ENCODE results near the gene DCC.

DNA sequence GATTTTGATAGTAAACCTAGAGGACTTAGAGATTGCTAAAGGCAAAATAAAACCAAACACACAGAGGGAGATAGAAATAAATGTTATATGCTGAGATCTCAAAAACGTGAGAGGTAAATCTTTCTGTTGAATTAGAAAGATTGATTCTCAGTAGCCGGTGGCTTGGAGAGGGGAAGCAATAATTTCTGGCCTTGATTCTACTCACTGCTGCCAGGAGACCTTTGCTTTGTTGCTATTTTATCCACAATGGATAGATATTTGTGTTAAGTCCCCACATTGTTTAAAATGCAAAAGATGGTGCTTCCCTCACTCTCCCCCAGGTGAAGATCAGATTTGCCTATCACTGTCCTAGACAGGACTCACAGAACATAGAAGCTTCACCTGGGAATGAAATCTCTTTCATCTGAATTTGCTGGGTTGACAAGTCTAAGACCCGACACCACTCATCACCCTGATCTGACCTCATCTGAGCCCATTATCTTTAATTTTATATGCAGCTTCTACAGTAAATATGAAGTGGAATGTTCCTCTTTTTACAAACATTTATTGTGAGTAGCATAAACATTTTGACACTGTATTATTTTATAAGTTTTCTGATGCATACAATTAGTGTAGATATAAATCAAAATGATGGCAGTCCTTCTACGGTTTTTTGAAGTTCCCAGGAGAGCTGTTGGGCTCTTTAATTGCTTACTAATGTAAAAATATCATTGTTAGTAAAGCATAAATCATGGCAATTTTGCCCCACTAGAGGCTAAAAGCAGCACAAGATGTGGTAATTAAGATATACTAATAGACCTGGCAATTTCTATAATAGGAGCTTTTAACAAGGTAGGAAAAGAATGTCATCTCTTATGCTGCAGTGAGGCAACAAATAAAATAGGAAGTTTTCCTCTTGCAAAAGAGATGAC is 149.7 kb downstream of the DCC start:
- TF ChIP-seq, protein P1, sequence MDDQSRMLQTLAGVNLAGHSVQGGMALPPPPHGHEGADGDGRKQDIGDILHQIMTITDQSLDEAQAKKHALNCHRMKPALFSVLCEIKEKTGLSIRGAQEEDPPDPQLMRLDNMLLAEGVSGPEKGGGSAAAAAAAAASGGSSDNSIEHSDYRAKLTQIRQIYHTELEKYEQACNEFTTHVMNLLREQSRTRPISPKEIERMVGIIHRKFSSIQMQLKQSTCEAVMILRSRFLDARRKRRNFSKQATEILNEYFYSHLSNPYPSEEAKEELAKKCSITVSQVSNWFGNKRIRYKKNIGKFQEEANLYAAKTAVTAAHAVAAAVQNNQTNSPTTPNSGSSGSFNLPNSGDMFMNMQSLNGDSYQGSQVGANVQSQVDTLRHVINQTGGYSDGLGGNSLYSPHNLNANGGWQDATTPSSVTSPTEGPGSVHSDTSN (IDR thresholded peaks at IDR 0.05), result no peak
- TF ChIP-seq EP300 (IDR thresholded peaks at IDR 0.05) (no peak), KDM1A (IDR thresholded peaks at IDR 0.05; ENCODE audit: low read depth) (no peak), SMC3 (IDR thresholded peaks at IDR 0.05) (no peak), POLR2A (IDR thresholded peaks at IDR 0.05; ENCODE audit: low read length) (no peak), JUN (IDR thresholded peaks at IDR 0.05) (no peak)
- TF ChIP-seq, protein P2, sequence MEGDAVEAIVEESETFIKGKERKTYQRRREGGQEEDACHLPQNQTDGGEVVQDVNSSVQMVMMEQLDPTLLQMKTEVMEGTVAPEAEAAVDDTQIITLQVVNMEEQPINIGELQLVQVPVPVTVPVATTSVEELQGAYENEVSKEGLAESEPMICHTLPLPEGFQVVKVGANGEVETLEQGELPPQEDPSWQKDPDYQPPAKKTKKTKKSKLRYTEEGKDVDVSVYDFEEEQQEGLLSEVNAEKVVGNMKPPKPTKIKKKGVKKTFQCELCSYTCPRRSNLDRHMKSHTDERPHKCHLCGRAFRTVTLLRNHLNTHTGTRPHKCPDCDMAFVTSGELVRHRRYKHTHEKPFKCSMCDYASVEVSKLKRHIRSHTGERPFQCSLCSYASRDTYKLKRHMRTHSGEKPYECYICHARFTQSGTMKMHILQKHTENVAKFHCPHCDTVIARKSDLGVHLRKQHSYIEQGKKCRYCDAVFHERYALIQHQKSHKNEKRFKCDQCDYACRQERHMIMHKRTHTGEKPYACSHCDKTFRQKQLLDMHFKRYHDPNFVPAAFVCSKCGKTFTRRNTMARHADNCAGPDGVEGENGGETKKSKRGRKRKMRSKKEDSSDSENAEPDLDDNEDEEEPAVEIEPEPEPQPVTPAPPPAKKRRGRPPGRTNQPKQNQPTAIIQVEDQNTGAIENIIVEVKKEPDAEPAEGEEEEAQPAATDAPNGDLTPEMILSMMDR (IDR thresholded peaks at IDR 0.05), result no peak
- TF ChIP-seq, protein P3, sequence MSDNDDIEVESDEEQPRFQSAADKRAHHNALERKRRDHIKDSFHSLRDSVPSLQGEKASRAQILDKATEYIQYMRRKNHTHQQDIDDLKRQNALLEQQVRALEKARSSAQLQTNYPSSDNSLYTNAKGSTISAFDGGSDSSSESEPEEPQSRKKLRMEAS (IDR thresholded peaks at IDR 0.05), result no peak

Data from A549 (cell line).